SK-N-DZ (cell line): Measurements from ENCODE around the gene HSPA1L.

Experiments used
- DNase-seq: peaks from one replicate; pipeline ENCODE4 v3.0.0-alpha.2; 2015; ENCODE audit warnings: low spot score
- small RNA-seq, 2 experiments: library from RNA; depleted of rRNA; stranded (forward); fragments of <200 nt; gene quantifications; one replicate each; pipeline ENCODE3, GENCODE V24; 2014

HSPA1L gene

GRCh38 chr6:31765910-31766794 is 48.9 kb downstream of the HSPA1L start:
- no peak for DNase-seq

GRCh38 chr6:31765559-31765909 is 49.5 kb downstream of the HSPA1L start:
- no peak for DNase-seq

DNA sequence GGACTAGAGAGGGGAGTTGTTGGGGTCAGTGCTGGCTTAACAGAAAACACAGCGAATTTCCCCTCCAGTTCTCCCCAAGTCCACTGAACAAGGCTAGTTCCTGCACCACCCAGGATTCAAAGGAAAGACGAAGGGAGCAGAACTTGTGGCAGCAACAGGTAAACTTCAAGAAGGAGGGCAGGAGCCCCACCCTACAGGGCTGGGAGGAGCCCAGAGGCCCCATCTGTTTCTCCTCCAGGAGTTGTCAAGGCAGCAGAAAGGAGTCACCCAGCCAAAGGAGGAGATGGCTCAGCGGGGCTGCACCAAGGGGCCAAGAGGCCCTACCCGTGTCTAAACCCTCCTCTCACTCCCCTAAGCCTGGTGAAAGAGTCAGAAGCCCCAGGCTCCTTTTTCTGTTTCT is 50.9 kb downstream of the HSPA1L start:
- DNase-seq = no peak

DNA sequence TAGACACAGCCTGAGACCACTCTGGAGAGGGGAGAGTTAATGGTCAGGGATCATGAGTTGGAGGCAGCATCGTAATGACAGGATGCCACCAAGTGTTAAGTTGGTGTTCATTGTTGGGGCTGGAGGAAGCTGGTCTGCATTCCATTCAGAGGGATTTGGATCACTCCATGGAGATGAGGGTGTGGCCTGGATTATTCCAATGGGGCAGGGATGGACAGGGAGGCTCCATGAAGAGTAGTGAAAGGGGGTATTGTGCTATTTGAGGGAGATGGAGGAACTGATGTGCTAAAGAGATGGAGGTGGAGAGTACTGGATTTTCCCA is 51.5 kb downstream of the HSPA1L start:
- no peak for DNase-seq

GRCh38 chr6:31762878-31763618 is 52.0 kb downstream of the HSPA1L start:
- DNase-seq = no peak

GRCh38 chr6:31762356-31762755 is 52.7 kb downstream of the HSPA1L start, which contains the start of gene SAPCD1:
Gene SAPCD1, plus strand, starts transcription at chr6:31762656. Its CDS starts 399 bp downstream, at chr6:31763055.
- no peak for DNase-seq

DNA sequence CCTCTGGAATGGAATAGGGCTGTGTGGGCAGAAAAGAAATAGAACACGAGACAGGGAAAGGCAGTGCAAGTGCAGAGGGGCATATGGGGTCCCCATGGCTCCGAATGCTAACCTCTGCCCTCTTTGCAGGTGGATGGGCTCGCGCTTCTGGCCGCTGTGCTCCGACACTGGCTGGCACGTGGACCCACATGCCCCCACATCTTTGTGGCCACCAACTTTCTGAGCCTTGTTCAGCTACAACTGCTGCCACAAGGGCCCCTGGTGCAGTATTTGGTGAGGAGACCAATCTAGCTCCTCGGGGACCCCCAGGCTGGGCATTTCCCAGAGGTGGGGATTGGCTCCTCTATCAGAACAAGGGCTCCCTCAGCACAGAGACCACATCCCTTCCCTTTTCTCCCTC is 53.7 kb downstream of the HSPA1L start:
- DNase-seq = no peak

DNA sequence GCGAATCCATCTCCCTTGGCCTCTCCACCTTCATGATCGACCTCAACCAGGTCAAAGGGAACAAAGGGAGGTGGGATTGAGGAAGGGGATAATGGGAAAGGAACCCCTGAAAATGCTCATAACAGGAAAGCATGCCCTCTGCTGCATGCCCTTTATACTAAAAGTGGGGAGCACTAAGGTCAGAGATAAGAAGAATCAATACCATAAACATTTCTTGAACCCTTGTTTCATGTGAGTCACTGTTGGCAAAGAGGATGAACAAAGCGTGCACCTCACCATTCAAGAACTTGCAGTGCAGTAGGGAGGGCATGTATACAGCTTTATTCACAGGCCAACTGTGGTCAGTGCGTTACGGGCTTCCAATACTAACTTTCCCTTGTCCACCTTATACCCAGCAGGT is 54.3 kb downstream of the HSPA1L start:
- DNase-seq = no peak

Small RNA genes lying within 50 kb of the gene (small RNA-seq; reads per million reads assigned to genes)
- gene MSH5-SAPCD1 (0 reads per million in 2 experiments), gene RF00019 (0 reads per million in 2 experiments), gene SAPCD1 (0 reads per million in 2 experiments), gene SNORD48 (8.0 to 313 reads per million in 2 experiments), gene SNORD52 (0 reads per million in 2 experiments)
